H1 (cell line): ENCODE measurements around the gene SVOPL. TPM values are rescaled to one million over a fixed set of nuclear protein-coding genes. Genes with fewer than 3 reads are reported as not detected.

Experiments
- BACH1 ChIP-seq: IDR thresholded peaks from 2 replicates; pipeline ENCODE4 v1.6.1; 2012; ENCODE audit warnings: low read length, improper control_type of control experiment
- CHD1 ChIP-seq: IDR thresholded peaks from 2 replicates; pipeline ENCODE4 v1.6.1; 2012; ENCODE audit warnings: low read depth, low read length, improper control_type of control experiment
- CHD2 ChIP-seq: IDR thresholded peaks from 2 replicates; pipeline ENCODE4 v1.6.1; 2012; ENCODE audit warnings: low read length, improper control_type of control experiment
- NRF1 ChIP-seq: IDR thresholded peaks from 2 replicates; pipeline ENCODE4 v1.6.1; 2011; ENCODE audit warnings: mild to moderate bottlenecking, low read depth, low read length, improper control_type of control experiment
- TCF12 ChIP-seq: IDR thresholded peaks from 2 replicates; pipeline ENCODE4 v1.6.1; 2011; ENCODE audit warnings: low read depth, mild to moderate bottlenecking, low read length
- YY1 ChIP-seq: IDR thresholded peaks from 2 replicates; pipeline ENCODE4 v1.6.1; 2011; ENCODE audit warnings: low read depth, mild to moderate bottlenecking, low read length
- polyA plus RNA-seq, 7 experiments: library from polyadenylated mRNA; depleted of rRNA in 3 of 7; stranded (reverse) in 5 of 7; unstranded in 2 of 7; fragments of >200 nt in 5 of 7; fragments of 200-250 nt in 2 of 7; gene quantifications; 1 replicate in 5 of 7; 2 replicates in 1 of 7; 4 replicates in 1 of 7; pipeline versions ENCODE4 v1.2.1 to v1.2.3, GENCODE V29; 2011 to 2013; ENCODE audit warnings: missing spikeins in 2 of 7, mixed read lengths in 2 of 7
- total RNA-seq: library from RNA; stranded (reverse); fragmentation: NEBNext Ultra II Directional; extraction: Animal tissue kit (Norgen Biotek cat#: 25700); gene quantifications from 2 replicates; pipeline ENCODE4 v1.2.1, GENCODE V29; 2021

The SVOPL gene
- total and polyA plus RNA-seq, 2 of the 8 experiments (the other 6 are each of a cell fraction or from before 2014, with no cell fraction given), result 1.1 to 1.4 TPM

- TF ChIP-seq NRF1 (no peak), BACH1 (no peak), YY1 (no peak), CHD1 (no peak), TCF12 (no peak), CHD2 (no peak)
Measured at GRCh38 chr7:138666385-138666784, 34.8 kb downstream of the SVOPL start (continued).
